A172 (cell line): Measurements from ENCODE around the gene ZBP1. TPM values are rescaled to one million over a fixed set of nuclear protein-coding genes. Genes with fewer than 3 reads are reported as not detected.

Experiments
- DNase-seq: peaks from one replicate; pipeline ENCODE4 v3.0.0-alpha.2; 2015; ENCODE audit warnings: low spot score
- total RNA-seq: library from RNA; depleted of rRNA; stranded (reverse); fragments of >200 nt; shearing (Covaris generic); gene quantifications from 2 replicates; pipeline ENCODE4 v1.2.3, GENCODE V29; 2014

The ZBP1 gene
- total RNA-seq, 1 experiment from 2014 or later, result not detected

- no peak for DNase-seq
Measured at GRCh38 chr20:57586370-57586793, 33.8 kb downstream of the ZBP1 start.

GRCh38 chr20:57585466-57586213 is 34.6 kb downstream of the ZBP1 start:
- no peak for DNase-seq

- no peak for DNase-seq
Measured at GRCh38 chr20:57584768-57585461, 35.3 kb downstream of the ZBP1 start.

GRCh38 chr20:57583289-57584257 is 36.7 kb downstream of the ZBP1 start:
- DNase-seq, result no peak

- DNase-seq, result no peak
Measured at GRCh38 chr20:57582432-57583288, 37.6 kb downstream of the ZBP1 start.

- DNase-seq, result no peak
Measured at GRCh38 chr20:57582029-57582378, 38.2 kb downstream of the ZBP1 start.

- no peak for DNase-seq
Measured at GRCh38 chr20:57581202-57582028, 38.8 kb downstream of the ZBP1 start.

GRCh38 chr20:57580478-57581201 is 39.6 kb downstream of the ZBP1 start:
- no peak for DNase-seq

- DNase-seq, result peak; percentile 35
Measured at GRCh38 chr20:57579898-57580447, 40.3 kb downstream of the ZBP1 start.

GRCh38 chr20:57579331-57579897 is 40.8 kb downstream of the ZBP1 start:
- no peak for DNase-seq

GRCh38 chr20:57578476-57579165 is 41.6 kb downstream of the ZBP1 start:
- DNase-seq, result no peak

- no peak for DNase-seq
Measured at GRCh38 chr20:57577679-57578475, 42.3 kb downstream of the ZBP1 start.

- DNase-seq, result no peak
Measured at GRCh38 chr20:57576617-57577550, 43.3 kb downstream of the ZBP1 start.

GRCh38 chr20:57576002-57576401 is 44.2 kb downstream of the ZBP1 start:
- DNase-seq, result no peak

GRCh38 chr20:57574954-57575353 is 45.3 kb downstream of the ZBP1 start:
- no peak for DNase-seq

GRCh38 chr20:57573894-57574293 is 46.3 kb downstream of the ZBP1 start:
- DNase-seq, result no peak
